ENCODE data around the gene HSD3B2. TPM values are rescaled to one million over a fixed set of nuclear protein-coding genes. Genes with fewer than 3 reads are reported as not detected.

Gene HSD3B2
- total and polyA plus RNA-seq, 2 donors (not counting 3 experiments of a cell fraction or from before 2014, with no cell fraction given) = not detected

GRCh38 chr1:119375366-119375765 lies 39.6 kb upstream of the HSD3B2 start:
- POLR2A ChIA-PET = no interaction called here

More at GRCh38 chr1:119375366-119375765, 39.6 kb upstream of the HSD3B2 start:
- no peaks in the 10 kb centered on the region for H3K4me1 ChIP-seq (ENCODE audit: control insufficient read depth, extremely low read depth, insufficient read depth, low read length)
- H3K4me3 ChIP-seq (replicated peaks in 1 of 3; ENCODE audit: insufficient read depth in 1 of 3, low read depth in 1 of 3, low read length in 3 of 3) = no peak overlapping the region
- no peaks in the 10 kb centered on the region for H3K36me3 ChIP-seq (ENCODE audit: control insufficient read depth in 2 of 2, extremely low read depth in 1 of 2, insufficient read depth in 2 of 2, low read length in 2 of 2)
- dilution Hi-C loops (cut with MboI; ENCODE audit: extremely low pct_ligation_motif_present, low sequenced_read_pairs) = no loop called here
- H3K4me2 ChIP-seq (ENCODE audit: insufficient read depth, low read length) = no peak overlapping the region
- no peaks in the 10 kb centered on the region for H4K20me1 ChIP-seq (replicated peaks; ENCODE audit: control insufficient read depth, extremely low read depth, insufficient read depth, low read length)
- H3K9me3 ChIP-seq (replicated peaks; ENCODE audit: control insufficient read depth, insufficient read depth, low read length) = no peaks in the 10 kb centered on the region
- CTCF ChIA-PET = interaction anchor here (1.3 kb wide), 1 partner anchor 8 kb away, joined by 4 read pairs; no protein-coding TSS in a partner anchor
- no peaks in the 10 kb centered on the region for H3K79me2 ChIP-seq (ENCODE audit: control insufficient read depth, insufficient read depth, low read length)
- FAIRE-seq = no peak
- H3K27ac ChIP-seq (ENCODE audit: insufficient read depth, low read depth, low read length) = no peak overlapping the region
- intact Hi-C loops (cut with micrococcal nuclease) = no loop called here
- no peaks in the 10 kb centered on the region for H3K9me1 ChIP-seq (replicated peaks; ENCODE audit: control insufficient read depth, extremely low read depth, insufficient read depth, low read length)
- no peak overlapping the region for H3K9ac ChIP-seq (replicated peaks; ENCODE audit: extremely low read depth, insufficient read depth, low read length)
- H3K27me3 ChIP-seq (ENCODE audit: control insufficient read depth in 2 of 2, insufficient read depth in 2 of 2, low read length in 2 of 2) = peaks cover 3% of the 10 kb centered on the region in 2 experiments
- H2AFZ ChIP-seq (ENCODE audit: low read depth, low read length) = no peak overlapping the region
- no peak for DNase-seq (ENCODE audit: low read depth, low spot score)
- BruUV-seq (replicated peaks) = no TSS peak
- TF ChIP-seq MYC (IDR thresholded peaks at IDR 0.05; ENCODE audit: low read depth, low read length) (no peak), GATA2 (IDR thresholded peaks at IDR 0.05; ENCODE audit: insufficient read depth, insufficient read length, low read depth, low read length) (no peak), CTCF (IDR thresholded peaks at IDR 0.05; ENCODE audit: extremely low read depth in 1 of 2, insufficient read depth in 1 of 2, low read depth in 1 of 2, low read length in 2 of 2) (no peak), POLR2A (IDR thresholded peaks at IDR 0.05; ENCODE audit: low read depth, low read length) (no peak), JUN (IDR thresholded peaks at IDR 0.05; ENCODE audit: borderline replicate concordance, insufficient read depth, insufficient read length, low read depth) (no peak), FOS (IDR thresholded peaks at IDR 0.05; ENCODE audit: borderline replicate concordance, insufficient read depth, low read length) (no peak), EZH2 (IDR thresholded peaks at IDR 0.05; ENCODE audit: borderline replicate concordance, low read depth, low read length, severe bottlenecking) (no peak), POLR2AphosphoS5 (IDR thresholded peaks at IDR 0.05; ENCODE audit: insufficient read depth, low read depth, low read length) (no peak)
- TF ChIP-seq, protein P1, sequence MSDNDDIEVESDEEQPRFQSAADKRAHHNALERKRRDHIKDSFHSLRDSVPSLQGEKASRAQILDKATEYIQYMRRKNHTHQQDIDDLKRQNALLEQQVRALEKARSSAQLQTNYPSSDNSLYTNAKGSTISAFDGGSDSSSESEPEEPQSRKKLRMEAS (IDR thresholded peaks at IDR 0.05; ENCODE audit: insufficient read depth, insufficient read length) = no peak

All from endothelial cell of umbilical vein (primary cell).